Adrenal gland (tissue), 12 donors: ENCODE results near the gene CDC42EP4. TPM values are rescaled to one million over a fixed set of nuclear protein-coding genes. Genes with fewer than 3 reads are reported as not detected.

Source experiments
- DNase-seq, 7 donors: peaks; one replicate each; pipeline ENCODE4 v3.0.0-alpha.2; 2019 to 2020
- H3K27ac ChIP-seq, 5 donors: fragments of 200-600 bp; sonication (generic) in 4 of 5; 1 replicate in 3 of 5; 2 replicates in 2 of 5; pipeline versions ENCODE4 v1.5.1 to v1.8.0; 2016 to 2020; ENCODE audit warnings: mild to moderate bottlenecking in 1 of 5
- H3K27me3 ChIP-seq: fragments of 200-600 bp; 2 replicates; pipeline ENCODE4 v1.8.0; 2021
- H3K36me3 ChIP-seq, 2 donors: fragments of 200-600 bp; replicated peaks in 1 of 2; 1 replicate in 1 of 2; 2 replicates in 1 of 2; pipeline versions ENCODE4 v1.5.1 to v1.8.0; 2018 to 2022
- H3K4me1 ChIP-seq, 2 donors: fragments of 200-600 bp; replicated peaks in 1 of 2; 1 replicate in 1 of 2; 2 replicates in 1 of 2; pipeline versions ENCODE4 v1.5.1 to v1.8.0; 2018 to 2021
- H3K4me3 ChIP-seq, 4 donors: fragments of 200-600 bp; sonication (generic) in 3 of 4; one replicate each; pipeline ENCODE4 v1.5.1; 2016 to 2018
- H3K9me3 ChIP-seq, 3 donors: fragments of 200-600 bp; sonication (generic) in 1 of 3; replicated peaks in 1 of 3; 1 replicate in 2 of 3; 2 replicates in 1 of 3; pipeline versions ENCODE4 v1.5.1 to v1.8.0; 2016 to 2021
- POLR2A ChIP-seq, 2 donors: fragments of 450-650 bp; IDR thresholded peaks; one replicate each; pipeline ENCODE4 v1.6.1; 2017; ENCODE audit warnings: antibody characterized with exemption in 2 of 2, mild to moderate bottlenecking in 2 of 2, moderate library complexity in 1 of 2
- WGBS, 4 donors: extraction: QIAGEN DNeasy Blood & Tissue Kit in 2 of 4; methylation state at CpG; one replicate each; pipeline versions ENCODE4 v1.1.5 to v1.1.7; 2013 to 2017; 5-methylcytosine and 5-hydroxymethylcytosine counted together
- intact Hi-C, 2 donors: fragments of 100-400 bp; cut with DNase I; formaldehyde crosslinking; loops; one replicate each; pipeline versions ENCODE4 v1.14.1 to v1.15.0; 2022 to 2023
- polyA plus RNA-seq, 3 donors: library from polyadenylated mRNA; stranded (reverse); fragments of 200-250 nt in 2 of 3; fragments of 350-450 nt in 1 of 3; fragmentation: Illumina TruSeq in 1 of 3; extraction: RNeasy Lipid Tissue Mini Kit (QIAGEN cat#74804) in 1 of 3; gene quantifications; one replicate each; pipeline ENCODE4 v1.2.3, GENCODE V29; 2013 to 2014
- total RNA-seq, 9 donors: library from RNA; depleted of rRNA in 4 of 9; stranded (reverse); fragments of >200 nt in 4 of 9; fragments of 120-200 nt in 1 of 9; fragmentation: NEBNext Ultra II Directional in 1 of 9; extraction: Animal tissue kit (Norgen Biotek cat#: 25700) in 1 of 9; gene quantifications; one replicate each; pipeline versions ENCODE4 v1.1.0 to v1.2.4, GENCODE V29; 2013 to 2023
- TF ChIP-seq, protein P1 (sequence below), 6 experiments: fragments of 450-650 bp in 4 of 6; fragments of 200-600 bp in 2 of 6; sonication (generic) in 1 of 6; IDR thresholded peaks; 1 replicate in 5 of 6; 2 replicates in 1 of 6; pipeline versions ENCODE4 v1.5.1 to v1.8.0; 2016 to 2021; ENCODE audit warnings: antibody characterized with exemption in 6 of 6, mild to moderate bottlenecking in 2 of 6, moderate library complexity in 1 of 6
- donor health status: healthy with polysubstance abuse.
- donor health status: Bipolar disorder and iron deficiency.
- donor health status: DM: yes; HTN: yes; CAD: no.
- donor health status: DM: no; HTN: no; CAD: no.
- donor health status: DM: no; HTN: no; CAD: no.
- donor health status: DM: yes; HTN: yes; CAD: no.

Gene CDC42EP4
- total and polyA plus RNA-seq, 12 donors: 24.4 to 172 (median 96.5) TPM

- H3K36me3 ChIP-seq: no peaks in the 10 kb centered on the region
- DNase-seq: no peak
- no peak overlapping the region for H3K4me3 ChIP-seq
- TF ChIP-seq POLR2A (IDR thresholded peaks at IDR 0.05): no peak
- TF ChIP-seq, protein P1, sequence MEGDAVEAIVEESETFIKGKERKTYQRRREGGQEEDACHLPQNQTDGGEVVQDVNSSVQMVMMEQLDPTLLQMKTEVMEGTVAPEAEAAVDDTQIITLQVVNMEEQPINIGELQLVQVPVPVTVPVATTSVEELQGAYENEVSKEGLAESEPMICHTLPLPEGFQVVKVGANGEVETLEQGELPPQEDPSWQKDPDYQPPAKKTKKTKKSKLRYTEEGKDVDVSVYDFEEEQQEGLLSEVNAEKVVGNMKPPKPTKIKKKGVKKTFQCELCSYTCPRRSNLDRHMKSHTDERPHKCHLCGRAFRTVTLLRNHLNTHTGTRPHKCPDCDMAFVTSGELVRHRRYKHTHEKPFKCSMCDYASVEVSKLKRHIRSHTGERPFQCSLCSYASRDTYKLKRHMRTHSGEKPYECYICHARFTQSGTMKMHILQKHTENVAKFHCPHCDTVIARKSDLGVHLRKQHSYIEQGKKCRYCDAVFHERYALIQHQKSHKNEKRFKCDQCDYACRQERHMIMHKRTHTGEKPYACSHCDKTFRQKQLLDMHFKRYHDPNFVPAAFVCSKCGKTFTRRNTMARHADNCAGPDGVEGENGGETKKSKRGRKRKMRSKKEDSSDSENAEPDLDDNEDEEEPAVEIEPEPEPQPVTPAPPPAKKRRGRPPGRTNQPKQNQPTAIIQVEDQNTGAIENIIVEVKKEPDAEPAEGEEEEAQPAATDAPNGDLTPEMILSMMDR (IDR thresholded peaks at IDR 0.05): no peak
- H3K4me1 ChIP-seq: peaks cover 0 to 10% of the 10 kb centered on the region in 2 donors
- no peaks in the 10 kb centered on the region for H3K27me3 ChIP-seq
- H3K9me3 ChIP-seq: no peaks in the 10 kb centered on the region
- 77 to 83% (median 80%) methylated on average over 3 of the region's 3 CpGs for WGBS, 4 donors
- intact Hi-C loops: no loop called here
- H3K27ac ChIP-seq: no peak overlapping the region
Measured at GRCh38 chr17:73351764-73352163, 40.0 kb upstream of the CDC42EP4 start.

DNA sequence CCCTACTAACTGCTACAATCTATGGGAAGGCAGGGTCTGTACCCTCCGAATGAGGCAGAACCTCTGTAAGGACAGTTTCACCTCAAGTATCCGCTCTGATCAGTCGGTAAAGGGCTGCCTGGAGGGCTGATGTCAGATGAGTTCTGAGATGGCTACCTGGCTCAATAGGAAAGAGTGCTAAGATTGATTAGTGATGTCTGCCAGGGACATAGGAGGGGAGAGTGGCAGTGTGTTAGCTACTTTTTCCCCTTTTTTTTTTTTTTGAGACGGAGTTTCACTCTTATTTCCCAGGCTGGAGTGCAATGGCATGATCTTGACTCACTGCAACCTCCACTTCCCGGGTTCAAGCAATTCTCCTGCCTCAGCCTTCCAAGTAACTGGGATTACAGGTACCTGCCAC, 39.1 kb upstream of the CDC42EP4 start:
- Histone ChIP-seq H3K27me3 (no peaks in the 10 kb centered on the region), H3K9me3 (no peaks in the 10 kb centered on the region), H3K4me3 (no peak overlapping the region), H3K27ac (no peak overlapping the region), H3K36me3 (no peaks in the 10 kb centered on the region), H3K4me1 (peaks cover 0 to 3% of the 10 kb centered on the region in 2 donors)
- WGBS, 4 donors: 94% methylated on average over 4 to 5 of the region's 5 CpGs
- DNase-seq: no peak
- no peak for TF ChIP-seq POLR2A (IDR thresholded peaks at IDR 0.05)
- TF ChIP-seq, protein P1 (IDR thresholded peaks at IDR 0.05): no peak
- intact Hi-C loops: no loop called here

GRCh38 chr17:73349647-73350046, 37.8 kb upstream of the CDC42EP4 start:
- no peak for DNase-seq
- Histone ChIP-seq H3K4me1 (no peaks in the 10 kb centered on the region), H3K9me3 (no peaks in the 10 kb centered on the region), H3K36me3 (no peaks in the 10 kb centered on the region), H3K27ac (peak overlapping the region in 2 of 5 donors; percentile 54 to 58), H3K4me3 (no peak overlapping the region), H3K27me3 (no peaks in the 10 kb centered on the region)
- TF ChIP-seq, protein P1 (IDR thresholded peaks at IDR 0.05): no peak
- no peak for TF ChIP-seq POLR2A (IDR thresholded peaks at IDR 0.05)
- intact Hi-C loops: no loop called here
- WGBS, 4 donors: 95 to 99% (median 96%) methylated on average over 7 to 9 of the region's 9 CpGs

GRCh38 chr17:73349138-73349537, 37.3 kb upstream of the CDC42EP4 start:
- Histone ChIP-seq H3K27ac (peak overlapping the region in 2 of 5 donors; percentile 54 to 58), H3K4me3 (no peak overlapping the region), H3K36me3 (no peaks in the 10 kb centered on the region), H3K9me3 (no peaks in the 10 kb centered on the region), H3K27me3 (no peaks in the 10 kb centered on the region), H3K4me1 (no peaks in the 10 kb centered on the region)
- TF ChIP-seq, protein P1 (IDR thresholded peaks at IDR 0.05): no peak
- no peak for TF ChIP-seq POLR2A (IDR thresholded peaks at IDR 0.05)
- intact Hi-C loops: no loop called here
- 80 to 94% (median 82%) methylated on average over 2 to 6 of the region's 6 CpGs for WGBS, 4 donors
- no peak for DNase-seq
